Dendritic cell treated with granulocyte-macrophage colony-stimulating factor and Interleukin-4, amounts not matched to agents 40 ng/mL and 50 ng/mL, for 4 days (primary cell): ENCODE results near the gene BBLN.

ENCODE experiments used
- H3K27ac Mint-ChIP-seq: one replicate; pipeline ENCODE4 v1.8.0; 2022; ENCODE audit warnings: mild to moderate bottlenecking, mixed read lengths
- H3K27me3 Mint-ChIP-seq: one replicate; pipeline ENCODE4 v1.8.0; 2022; ENCODE audit warnings: mild to moderate bottlenecking, mixed read lengths
- H3K36me3 Mint-ChIP-seq: one replicate; pipeline ENCODE4 v1.8.0; 2022; ENCODE audit warnings: low read depth, mixed read lengths
- H3K4me1 Mint-ChIP-seq: one replicate; pipeline ENCODE4 v1.8.0; 2022; ENCODE audit warnings: low read depth, mixed read lengths
- H3K4me3 Mint-ChIP-seq: one replicate; pipeline ENCODE4 v1.8.0; 2022; ENCODE audit warnings: mild to moderate bottlenecking, moderate library complexity, mixed read lengths
- H3K9me3 Mint-ChIP-seq: one replicate; pipeline ENCODE4 v1.8.0; 2022; ENCODE audit warnings: mixed read lengths
- intact Hi-C: fragments of 100-400 bp; cut with micrococcal nuclease; formaldehyde crosslinking; loops from one replicate; pipeline ENCODE4 v1.15.0; 2022

Gene BBLN

GRCh38 chr9:128120741-128121465, 39.2 kb upstream of the BBLN start:
- intact Hi-C loops = no loop called here
- no peaks in the 10 kb centered on the region for H3K9me3 Mint-ChIP-seq
- H3K27me3 Mint-ChIP-seq = peaks cover 6% of the 10 kb centered on the region
- peaks cover 56% of the 10 kb centered on the region for H3K36me3 Mint-ChIP-seq
- H3K27ac Mint-ChIP-seq = no peak overlapping the region
- peaks cover 34% of the 10 kb centered on the region for H3K4me1 Mint-ChIP-seq
- no peak overlapping the region for H3K4me3 Mint-ChIP-seq

GRCh38 chr9:128121466-128121810, 38.6 kb upstream of the BBLN start:
- peaks cover 60% of the 10 kb centered on the region for H3K36me3 Mint-ChIP-seq
- no peaks in the 10 kb centered on the region for H3K9me3 Mint-ChIP-seq
- H3K4me3 Mint-ChIP-seq = no peak overlapping the region
- peaks cover 6% of the 10 kb centered on the region for H3K27me3 Mint-ChIP-seq
- intact Hi-C loops = no loop called here
- H3K4me1 Mint-ChIP-seq = peaks cover 33% of the 10 kb centered on the region
- no peak overlapping the region for H3K27ac Mint-ChIP-seq

GRCh38 chr9:128121924-128122808, 37.9 kb upstream of the BBLN start:
- peaks cover 30% of the 10 kb centered on the region for H3K4me1 Mint-ChIP-seq
- H3K4me3 Mint-ChIP-seq = no peak overlapping the region
- peaks cover 6% of the 10 kb centered on the region for H3K27me3 Mint-ChIP-seq
- intact Hi-C loops = no loop called here
- no peak overlapping the region for H3K27ac Mint-ChIP-seq
- peaks cover 60% of the 10 kb centered on the region for H3K36me3 Mint-ChIP-seq
- no peaks in the 10 kb centered on the region for H3K9me3 Mint-ChIP-seq

GRCh38 chr9:128122809-128123175, 37.3 kb upstream of the BBLN start:
- peaks cover 6% of the 10 kb centered on the region for H3K27me3 Mint-ChIP-seq
- H3K4me1 Mint-ChIP-seq = peaks cover 26% of the 10 kb centered on the region
- no peaks in the 10 kb centered on the region for H3K9me3 Mint-ChIP-seq
- peaks cover 62% of the 10 kb centered on the region for H3K36me3 Mint-ChIP-seq
- H3K27ac Mint-ChIP-seq = no peak overlapping the region
- no peak overlapping the region for H3K4me3 Mint-ChIP-seq
- intact Hi-C loops = no loop called here

- Mint-ChIP-seq H3K27ac (no peak overlapping the region), H3K36me3 (peaks cover 70% of the 10 kb centered on the region), H3K27me3 (peaks cover 1% of the 10 kb centered on the region), H3K9me3 (no peaks in the 10 kb centered on the region), H3K4me3 (no peak overlapping the region), H3K4me1 (peaks cover 23% of the 10 kb centered on the region)
- intact Hi-C loops = no loop called here
Measured at GRCh38 chr9:128123451-128124080, 36.5 kb upstream of the BBLN start.

- H3K4me1 Mint-ChIP-seq = peaks cover 31% of the 10 kb centered on the region
- intact Hi-C loops = no loop called here
- peaks cover 76% of the 10 kb centered on the region for H3K36me3 Mint-ChIP-seq
- H3K4me3 Mint-ChIP-seq = no peak overlapping the region
- no peak overlapping the region for H3K27ac Mint-ChIP-seq
- H3K27me3 Mint-ChIP-seq = no peaks in the 10 kb centered on the region
- no peaks in the 10 kb centered on the region for H3K9me3 Mint-ChIP-seq
Measured at GRCh38 chr9:128124451-128124850, 35.6 kb upstream of the BBLN start.

GRCh38 chr9:128124873-128125579, 35.0 kb upstream of the BBLN start:
- Mint-ChIP-seq H3K27me3 (no peaks in the 10 kb centered on the region), H3K4me1 (peaks cover 34% of the 10 kb centered on the region), H3K9me3 (no peaks in the 10 kb centered on the region), H3K27ac (peak overlapping the region; percentile 100), H3K4me3 (peak overlapping the region; percentile 94), H3K36me3 (peaks cover 74% of the 10 kb centered on the region)
- intact Hi-C loops = no loop called here

GRCh38 chr9:128125580-128126354, 34.3 kb upstream of the BBLN start:
- Mint-ChIP-seq H3K4me3 (peak overlapping the region; percentile 94), H3K27ac (peak overlapping the region; percentile 100), H3K36me3 (peaks cover 66% of the 10 kb centered on the region), H3K4me1 (peaks cover 34% of the 10 kb centered on the region), H3K27me3 (peaks cover 2% of the 10 kb centered on the region), H3K9me3 (no peaks in the 10 kb centered on the region)
- intact Hi-C loops = no loop called here

- H3K36me3 Mint-ChIP-seq = peaks cover 48% of the 10 kb centered on the region
- intact Hi-C loops = no loop called here
- peaks cover 34% of the 10 kb centered on the region for H3K4me1 Mint-ChIP-seq
- H3K9me3 Mint-ChIP-seq = no peaks in the 10 kb centered on the region
- H3K27ac Mint-ChIP-seq = peak within 1 kb of the TSS; percentile 100
- H3K4me3 Mint-ChIP-seq = peak within 1 kb of the TSS; percentile 94
- H3K27me3 Mint-ChIP-seq = peaks cover 10% of the 10 kb centered on the region
Measured at GRCh38 chr9:128127568-128127989, 32.5 kb upstream of the BBLN start, which contains the start of gene PTGES2. PTGES2 (minus strand) TSS chr9:128127729; CDS start chr9:128127717, 12 bp downstream.

- intact Hi-C loops = no loop called here
- Mint-ChIP-seq H3K4me1 (peaks cover 37% of the 10 kb centered on the region), H3K9me3 (no peaks in the 10 kb centered on the region), H3K4me3 (peak overlapping the region; percentile 94), H3K27ac (peak overlapping the region; percentile 100), H3K27me3 (peaks cover 17% of the 10 kb centered on the region), H3K36me3 (peaks cover 42% of the 10 kb centered on the region)
Measured at GRCh38 chr9:128127990-128128835, 31.9 kb upstream of the BBLN start.

GRCh38 chr9:128128836-128129590, 31.1 kb upstream of the BBLN start:
- no peaks in the 10 kb centered on the region for H3K9me3 Mint-ChIP-seq
- peaks cover 22% of the 10 kb centered on the region for H3K27me3 Mint-ChIP-seq
- peaks cover 38% of the 10 kb centered on the region for H3K4me1 Mint-ChIP-seq
- peaks cover 34% of the 10 kb centered on the region for H3K36me3 Mint-ChIP-seq
- peak overlapping the region; percentile 94 for H3K4me3 Mint-ChIP-seq
- intact Hi-C loops = no loop called here
- peak overlapping the region; percentile 100 for H3K27ac Mint-ChIP-seq
